NCI-H1048 (cell line): ENCODE measurements around the gene ZBTB8OS.
A peak's percentile ranks its signal among the peaks of the same experiment; 100 is the strongest.
"Not testable (repeated sequence)": the region's sequence is repeated elsewhere in the genome, so short reads cannot be mapped to it uniquely, and the experiment has no call there.

Source experiments
- DNase-seq: peaks from one replicate; lab custom pipeline; 2025; lab: John Stamatoyannopoulos, UW

The ZBTB8OS gene

GRCh38 chr1:32650248-32650751 lies at the start of gene ZBTB8OS:
Gene ZBTB8OS (minus strand): TSS chr1:32650550. CDS start chr1:32650529, 21 bp downstream.
- peak; percentile 82 for DNase-seq

- DNase-seq: not testable (repeated sequence)
These were observed 46.6 kb upstream of the ZBTB8OS start for GRCh38 chr1:32696996-32697395.

- no peak for DNase-seq
These were observed 45.7 kb upstream of the ZBTB8OS start for GRCh38 chr1:32696041-32696440.

GRCh38 chr1:32695098-32695904 lies 45.0 kb upstream of the ZBTB8OS start:
- no peak for DNase-seq

GRCh38 chr1:32693455-32694174 lies 43.3 kb upstream of the ZBTB8OS start:
- DNase-seq: no peak

- no peak for DNase-seq
These were observed 36.0 kb upstream of the ZBTB8OS start for GRCh38 chr1:32686387-32686786.

- DNase-seq: no peak
These were observed 35.1 kb upstream of the ZBTB8OS start for GRCh38 chr1:32685498-32685897.

GRCh38 chr1:32684167-32684811 lies 33.9 kb upstream of the ZBTB8OS start:
- DNase-seq: no peak

- no peak for DNase-seq
These were observed 33.0 kb upstream of the ZBTB8OS start for GRCh38 chr1:32683397-32683796.

- DNase-seq: no peak
These were observed 31.6 kb upstream of the ZBTB8OS start for GRCh38 chr1:32681999-32682398.

GRCh38 chr1:32681509-32681908 lies 31.2 kb upstream of the ZBTB8OS start:
- DNase-seq: no peak

GRCh38 chr1:32680642-32681041 lies 30.3 kb upstream of the ZBTB8OS start:
- no peak for DNase-seq

- not testable (repeated sequence) for DNase-seq
These were observed 29.6 kb upstream of the ZBTB8OS start for GRCh38 chr1:32679993-32680392.

GRCh38 chr1:32676945-32677344 lies 26.6 kb upstream of the ZBTB8OS start:
- DNase-seq: no peak

- not testable (repeated sequence) for DNase-seq
These were observed 18.4 kb upstream of the ZBTB8OS start for GRCh38 chr1:32668716-32669115.

GRCh38 chr1:32666901-32667566 lies 16.7 kb upstream of the ZBTB8OS start:
- no peak for DNase-seq

- DNase-seq: no peak
These were observed 15.6 kb upstream of the ZBTB8OS start for GRCh38 chr1:32665915-32666314.

GRCh38 chr1:32659581-32659980 lies 9.2 kb upstream of the ZBTB8OS start:
- DNase-seq: no peak

GRCh38 chr1:32652244-32652962 lies 2.1 kb upstream of the ZBTB8OS start:
- DNase-seq: no peak

GRCh38 chr1:32651461-32652073 lies 1.2 kb upstream of the ZBTB8OS start:
- DNase-seq: no peak
